HCT116 (cell line): Measurements from ENCODE around the gene KIAA0930. TPM values are rescaled to one million over a fixed set of nuclear protein-coding genes. Genes with fewer than 3 reads are reported as not detected.

ENCODE experiments used
- ATAC-seq: fragments of 200-7000 bp; cut with Tn5 transposase; 2 replicates; pipeline ENCODE4 v1.9.1; 2020; ENCODE audit warnings: mild to moderate bottlenecking, moderate library complexity
- BruUV-seq: library from RNA; stranded (reverse); fragments of 400-500 nt; replicated peaks from 2 replicates; lab custom pipeline; 2021; lab: Mats Ljungman, UMichigan
- CTCF ChIA-PET: fragments of 300-600 bp; sonication (Branson Sonifier 250); formaldehyde crosslinking; loops from one replicate; lab custom pipeline; 2021; ENCODE audit warnings: antibody characterized with exemption; lab: Charles Lee
- POLR2A ChIA-PET: fragments of 300-600, 350-600 bp; sonication (Branson Sonifier 250); formaldehyde crosslinking; loops from one replicate; lab custom pipeline; 2021; ENCODE audit warnings: antibody characterized with exemption; lab: Charles Lee
- RAD21 ChIA-PET, 2 experiments: fragments of 300-600 bp; sonication (Branson Sonifier 250); formaldehyde crosslinking; loops; one replicate each; lab custom pipeline; 2023; ENCODE audit warnings: low total read pairs in 2 of 2; ENCODE audit not compliant: uncharacterized antibody in 2 of 2, unreplicated experiment in 2 of 2, low non-redundant PET in 1 of 2; lab: Charles Lee
- DNase-seq: peaks from one replicate; pipeline ENCODE4 v3.0.0-alpha.2; 2010; ENCODE audit warnings: low read depth, low spot score
- H2AFZ ChIP-seq: fragments of 200-600 bp; shearing (Covaris generic), sonication (generic); 2 replicates; pipeline ENCODE4 v1.6.1; 2017; ENCODE audit warnings: low read depth, mixed run types, mixed read lengths, antibody characterized with exemption, low read length; ENCODE audit not compliant: poor library complexity, severe bottlenecking
- H3K27ac ChIP-seq: 2 replicates; pipeline ENCODE4 v1.5.1; 2012; ENCODE audit warnings: low read depth, low read length
- H3K27me3 ChIP-seq: fragments of 200-600 bp; sonication (generic); 2 replicates; pipeline ENCODE4 v1.6.1; 2016; ENCODE audit warnings: mixed run types, low read length, mixed read lengths; ENCODE audit not compliant: insufficient read depth
- H3K36me3 ChIP-seq, 2 experiments: fragments of 200-500 bp in 1 of 2; fragments of 200-600 bp in 1 of 2; sonication (Bioruptor generic) in 1 of 2; sonication (generic) in 1 of 2; 2 replicates each; pipeline versions ENCODE4 v1.5.1 to v1.6.1; 2014 to 2016; ENCODE audit warnings: low read length in 2 of 2, inconsistent platforms in 1 of 2, mixed read lengths in 1 of 2, mixed run types in 1 of 2; ENCODE audit not compliant: insufficient read depth in 2 of 2, control insufficient read depth in 1 of 2
- H3K4me1 ChIP-seq, 2 experiments: fragments of 200-600 bp in 1 of 2; sonication (generic) in 1 of 2; 2 replicates each; pipeline versions ENCODE4 v1.5.1 to v1.6.1; 2012 to 2017; ENCODE audit warnings: low read length in 2 of 2, inconsistent platforms in 1 of 2, mild to moderate bottlenecking in 1 of 2, mixed read lengths in 1 of 2, mixed run types in 1 of 2, moderate library complexity in 1 of 2; ENCODE audit not compliant: insufficient read depth in 2 of 2, control insufficient read depth in 1 of 2
- H3K4me2 ChIP-seq: fragments of 200-600 bp; sonication (generic); 2 replicates; pipeline ENCODE4 v1.6.1; 2017; ENCODE audit warnings: mixed run types, low read length, mixed read lengths
- H3K4me3 ChIP-seq, 2 experiments: fragments of 200-600 bp in 1 of 2; sonication (generic) in 1 of 2; replicated peaks in 1 of 2; 2 replicates each; pipeline ENCODE4 v1.5.1; 2011 to 2016; ENCODE audit warnings: low read length in 2 of 2, control low read depth in 1 of 2, low read depth in 1 of 2, mild to moderate bottlenecking in 1 of 2, mixed read lengths in 1 of 2, mixed run types in 1 of 2
- H3K79me2 ChIP-seq: fragments of 200-600 bp; sonication (generic); 2 replicates; pipeline ENCODE4 v1.6.1; 2017; ENCODE audit warnings: mild to moderate bottlenecking, mixed run types, low read length, moderate library complexity, mixed read lengths; ENCODE audit not compliant: insufficient read depth
- H3K9ac ChIP-seq: fragments of 200-600 bp; sonication (generic); 2 replicates; pipeline ENCODE4 v1.6.1; 2016; ENCODE audit warnings: low read length, mixed read lengths
- H3K9me2 ChIP-seq: fragments of 200-600 bp; sonication (generic), shearing (Covaris generic); 2 replicates; pipeline ENCODE4 v1.6.1; 2017; ENCODE audit warnings: mixed run types, mild to moderate bottlenecking, moderate library complexity; ENCODE audit not compliant: insufficient read depth
- H3K9me3 ChIP-seq, 2 experiments: fragments of 200-500 bp in 1 of 2; fragments of 200-600 bp in 1 of 2; sonication (Bioruptor generic) in 1 of 2; sonication (generic) in 1 of 2; 2 replicates each; pipeline ENCODE4 v1.6.1; 2014 to 2017; ENCODE audit warnings: low read length in 2 of 2, mixed read lengths in 2 of 2, inconsistent platforms in 1 of 2, low read depth in 1 of 2, mild to moderate bottlenecking in 1 of 2, mixed run types in 1 of 2, moderate library complexity in 1 of 2; ENCODE audit not compliant: control insufficient read depth in 1 of 2, insufficient read depth in 1 of 2
- H4K20me1 ChIP-seq: fragments of 200-600 bp; sonication (generic), shearing (Covaris generic); 2 replicates; pipeline ENCODE4 v1.6.1; 2017; ENCODE audit warnings: mixed run types, mild to moderate bottlenecking, moderate library complexity; ENCODE audit not compliant: insufficient read depth
- CBX3 ChIP-seq: IDR thresholded peaks from 2 replicates; pipeline ENCODE4 v1.6.1; 2012; ENCODE audit warnings: low read depth
- CEBPB ChIP-seq: IDR thresholded peaks from 2 replicates; pipeline ENCODE4 v1.6.1; 2012; ENCODE audit warnings: low read depth
- EGR1 ChIP-seq: IDR thresholded peaks from 2 replicates; pipeline ENCODE4 v1.6.1; 2012; ENCODE audit warnings: low read depth
- ELF1 ChIP-seq: IDR thresholded peaks from 2 replicates; pipeline ENCODE4 v1.6.1; 2012; ENCODE audit warnings: low read depth, borderline replicate concordance
- EZH2phosphoT487 ChIP-seq: fragments of 200-600 bp; IDR thresholded peaks from 2 replicates; pipeline ENCODE4 v1.6.1; 2018; ENCODE audit warnings: antibody characterized with exemption, borderline replicate concordance
- FOSL1 ChIP-seq: IDR thresholded peaks from 2 replicates; pipeline ENCODE4 v1.6.1; 2012; ENCODE audit warnings: low read depth
- POLR2A ChIP-seq: IDR thresholded peaks from 2 replicates; pipeline ENCODE4 v1.7.0; 2011; ENCODE audit warnings: borderline replicate concordance; ENCODE audit not compliant: insufficient read depth, insufficient read length; ENCODE audit errors: extremely low read depth
- RAD21 ChIP-seq: IDR thresholded peaks from 2 replicates; pipeline ENCODE4 v1.6.1; 2012; ENCODE audit warnings: low read depth, mild to moderate bottlenecking
- SIN3A ChIP-seq: IDR thresholded peaks from 2 replicates; pipeline ENCODE4 v1.6.1; 2012; ENCODE audit warnings: low read depth
- SP1 ChIP-seq: IDR thresholded peaks from 2 replicates; pipeline ENCODE4 v1.6.1; 2012; ENCODE audit warnings: low read depth
- SRF ChIP-seq: IDR thresholded peaks from 2 replicates; pipeline ENCODE4 v1.6.1; 2012; ENCODE audit warnings: low read depth
- TCF7L2 ChIP-seq: IDR thresholded peaks from 2 replicates; pipeline ENCODE4 v1.7.0; 2011; ENCODE audit warnings: borderline replicate concordance, inconsistent platforms; ENCODE audit not compliant: insufficient read depth, insufficient read length; ENCODE audit errors: extremely low read depth
- ZFX ChIP-seq: fragments of 450-650 bp; IDR thresholded peaks from 2 replicates; pipeline ENCODE4 v1.6.1; 2017
- ZNF274 ChIP-seq: fragments of 200-500 bp; sonication (Bioruptor generic); IDR thresholded peaks from 2 replicates; pipeline ENCODE4 v1.6.1; 2014; ENCODE audit warnings: mild to moderate bottlenecking, low read depth, low read length, inconsistent platforms
- intact Hi-C: fragments of 100-400 bp; cut with micrococcal nuclease; formaldehyde crosslinking; loops from 2 replicates; pipeline ENCODE4 v1.10.0; 2022
- total RNA-seq: library from RNA; stranded (reverse); gene quantifications from one replicate; pipeline ENCODE4 v1.2.1, GENCODE V29; 2021; ENCODE audit not compliant: unreplicated experiment
- TF ChIP-seq, protein P1 (sequence below): IDR thresholded peaks from 2 replicates; pipeline ENCODE4 v1.6.1; 2012; ENCODE audit warnings: low read depth
- TF ChIP-seq, protein P2 (sequence below): IDR thresholded peaks from 2 replicates; pipeline ENCODE4 v1.6.1; 2012
- TF ChIP-seq, protein P3 (sequence below): IDR thresholded peaks from 2 replicates; pipeline ENCODE4 v1.6.1; 2011; ENCODE audit warnings: mild to moderate bottlenecking, low read length, moderate library complexity; ENCODE audit not compliant: insufficient replicate concordance; ENCODE audit errors: extremely low read depth

Gene KIAA0930
- total RNA-seq, 1 experiment from 2014 or later: 60.9 TPM

DNA sequence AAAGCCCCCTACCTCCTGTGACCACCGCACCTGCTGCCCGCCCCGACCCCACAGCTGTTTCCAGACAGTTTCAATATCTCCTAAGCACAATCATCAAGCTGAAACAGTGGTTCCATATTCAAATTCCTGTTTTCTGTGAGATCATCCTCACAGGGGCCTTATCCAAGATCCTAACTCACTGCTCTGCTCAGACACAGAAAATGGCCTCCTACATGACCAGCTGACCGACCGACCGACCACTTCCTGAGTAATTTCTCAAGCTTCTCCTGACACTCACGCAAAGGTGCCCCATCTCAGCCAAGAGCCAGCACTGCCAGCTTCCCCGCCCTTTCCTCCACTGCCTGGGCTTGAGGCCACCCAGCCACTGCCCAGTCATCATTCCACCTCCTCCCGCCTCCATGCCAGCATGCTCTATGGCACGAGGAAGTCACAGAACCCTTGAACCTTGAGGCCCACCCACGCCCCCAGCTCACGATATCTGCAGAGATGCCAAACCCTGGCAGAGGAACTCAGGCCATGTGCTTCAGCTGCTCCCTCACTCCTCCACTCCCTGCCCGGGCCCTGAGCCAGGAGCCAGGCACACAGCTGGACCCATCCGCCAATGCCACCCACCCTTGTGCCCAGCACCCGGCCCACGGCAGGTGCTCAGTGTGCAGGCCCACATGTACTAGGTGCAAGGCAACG, 14.0 kb downstream of the KIAA0930 start:
- H3K4me1 ChIP-seq: no peaks in the 10 kb centered on the region
- no peaks in the 10 kb centered on the region for H4K20me1 ChIP-seq
- ChIA-PET RAD21 (no interaction called here), POLR2A (no interaction called here), CTCF (no interaction called here)
- H3K4me2 ChIP-seq: no peak overlapping the region
- H3K36me3 ChIP-seq: no peaks in the 10 kb centered on the region
- no peak overlapping the region for H3K9ac ChIP-seq
- H3K27ac ChIP-seq: no peak overlapping the region
- ATAC-seq (no peak), DNase-seq (no peak)
- no peaks in the 10 kb centered on the region for H3K9me3 ChIP-seq
- intact Hi-C loops: no loop called here
- peaks cover 23% of the 10 kb centered on the region for H3K79me2 ChIP-seq
- no TSS peak for BruUV-seq
- TF ChIP-seq POLR2A (no peak), EGR1 (no peak), ZNF274 (no peak), RAD21 (no peak), CEBPB (no peak), FOSL1 (no peak), SP1 (no peak), EZH2phosphoT487 (no peak), ELF1 (no peak), TCF7L2 (no peak), SRF (no peak), ZFX (no peak), SIN3A (no peak), CBX3 (no peak)
- TF ChIP-seq, protein P1, sequence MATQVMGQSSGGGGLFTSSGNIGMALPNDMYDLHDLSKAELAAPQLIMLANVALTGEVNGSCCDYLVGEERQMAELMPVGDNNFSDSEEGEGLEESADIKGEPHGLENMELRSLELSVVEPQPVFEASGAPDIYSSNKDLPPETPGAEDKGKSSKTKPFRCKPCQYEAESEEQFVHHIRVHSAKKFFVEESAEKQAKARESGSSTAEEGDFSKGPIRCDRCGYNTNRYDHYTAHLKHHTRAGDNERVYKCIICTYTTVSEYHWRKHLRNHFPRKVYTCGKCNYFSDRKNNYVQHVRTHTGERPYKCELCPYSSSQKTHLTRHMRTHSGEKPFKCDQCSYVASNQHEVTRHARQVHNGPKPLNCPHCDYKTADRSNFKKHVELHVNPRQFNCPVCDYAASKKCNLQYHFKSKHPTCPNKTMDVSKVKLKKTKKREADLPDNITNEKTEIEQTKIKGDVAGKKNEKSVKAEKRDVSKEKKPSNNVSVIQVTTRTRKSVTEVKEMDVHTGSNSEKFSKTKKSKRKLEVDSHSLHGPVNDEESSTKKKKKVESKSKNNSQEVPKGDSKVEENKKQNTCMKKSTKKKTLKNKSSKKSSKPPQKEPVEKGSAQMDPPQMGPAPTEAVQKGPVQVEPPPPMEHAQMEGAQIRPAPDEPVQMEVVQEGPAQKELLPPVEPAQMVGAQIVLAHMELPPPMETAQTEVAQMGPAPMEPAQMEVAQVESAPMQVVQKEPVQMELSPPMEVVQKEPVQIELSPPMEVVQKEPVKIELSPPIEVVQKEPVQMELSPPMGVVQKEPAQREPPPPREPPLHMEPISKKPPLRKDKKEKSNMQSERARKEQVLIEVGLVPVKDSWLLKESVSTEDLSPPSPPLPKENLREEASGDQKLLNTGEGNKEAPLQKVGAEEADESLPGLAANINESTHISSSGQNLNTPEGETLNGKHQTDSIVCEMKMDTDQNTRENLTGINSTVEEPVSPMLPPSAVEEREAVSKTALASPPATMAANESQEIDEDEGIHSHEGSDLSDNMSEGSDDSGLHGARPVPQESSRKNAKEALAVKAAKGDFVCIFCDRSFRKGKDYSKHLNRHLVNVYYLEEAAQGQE: no peak
- TF ChIP-seq, protein P2, sequence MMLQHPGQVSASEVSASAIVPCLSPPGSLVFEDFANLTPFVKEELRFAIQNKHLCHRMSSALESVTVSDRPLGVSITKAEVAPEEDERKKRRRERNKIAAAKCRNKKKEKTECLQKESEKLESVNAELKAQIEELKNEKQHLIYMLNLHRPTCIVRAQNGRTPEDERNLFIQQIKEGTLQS: no peak
- TF ChIP-seq, protein P3, sequence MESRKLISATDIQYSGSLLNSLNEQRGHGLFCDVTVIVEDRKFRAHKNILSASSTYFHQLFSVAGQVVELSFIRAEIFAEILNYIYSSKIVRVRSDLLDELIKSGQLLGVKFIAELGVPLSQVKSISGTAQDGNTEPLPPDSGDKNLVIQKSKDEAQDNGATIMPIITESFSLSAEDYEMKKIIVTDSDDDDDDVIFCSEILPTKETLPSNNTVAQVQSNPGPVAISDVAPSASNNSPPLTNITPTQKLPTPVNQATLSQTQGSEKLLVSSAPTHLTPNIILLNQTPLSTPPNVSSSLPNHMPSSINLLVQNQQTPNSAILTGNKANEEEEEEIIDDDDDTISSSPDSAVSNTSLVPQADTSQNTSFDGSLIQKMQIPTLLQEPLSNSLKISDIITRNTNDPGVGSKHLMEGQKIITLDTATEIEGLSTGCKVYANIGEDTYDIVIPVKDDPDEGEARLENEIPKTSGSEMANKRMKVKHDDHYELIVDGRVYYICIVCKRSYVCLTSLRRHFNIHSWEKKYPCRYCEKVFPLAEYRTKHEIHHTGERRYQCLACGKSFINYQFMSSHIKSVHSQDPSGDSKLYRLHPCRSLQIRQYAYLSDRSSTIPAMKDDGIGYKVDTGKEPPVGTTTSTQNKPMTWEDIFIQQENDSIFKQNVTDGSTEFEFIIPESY: no peak
- H3K9me2 ChIP-seq: no peaks in the 10 kb centered on the region
- H3K27me3 ChIP-seq: no peaks in the 10 kb centered on the region
- H3K4me3 ChIP-seq: no peak overlapping the region
- no peak overlapping the region for H2AFZ ChIP-seq
